NOMO-1 treated with DMSO at 0.1 percent for 48 hours (cell line): ENCODE data around the gene PTPN12.
A peak's percentile ranks its signal among the peaks of the same experiment; 100 is the strongest.
"Not testable (repeated sequence)": the region's sequence is repeated elsewhere in the genome, so short reads cannot be mapped to it uniquely, and the experiment has no call there.

ENCODE experiments used
- DNase-seq: peaks from one replicate; lab custom pipeline; 2025; ENCODE audit not compliant: unreplicated experiment; lab: John Stamatoyannopoulos, UW

Gene PTPN12

DNA sequence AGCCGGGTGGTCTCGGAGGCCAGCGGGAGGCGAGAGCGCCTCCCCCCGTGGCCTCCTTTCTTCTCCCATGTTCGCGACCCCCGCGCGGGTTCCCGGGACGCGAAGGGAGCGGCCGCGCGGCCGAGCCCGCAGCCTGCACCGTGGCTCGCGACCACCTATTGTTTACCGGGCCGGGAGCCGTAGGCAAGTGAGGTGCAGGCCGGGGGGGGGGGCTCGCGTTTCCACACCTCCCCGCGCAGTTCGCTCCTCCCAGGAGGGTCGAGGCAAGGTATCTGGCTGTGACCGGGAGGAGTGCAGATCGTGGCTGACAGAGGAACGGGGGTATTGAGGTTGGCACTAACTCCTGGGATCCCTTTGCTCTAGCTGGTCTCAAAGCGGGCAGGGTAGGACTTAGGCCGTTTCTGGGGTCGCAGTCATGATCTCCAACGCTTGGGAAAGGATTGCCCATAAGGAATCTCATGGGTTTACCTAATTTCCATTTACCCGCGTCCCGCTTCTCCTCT lies 734 bp downstream of the PTPN12 start:
- DNase-seq = peak; percentile 44

DNA sequence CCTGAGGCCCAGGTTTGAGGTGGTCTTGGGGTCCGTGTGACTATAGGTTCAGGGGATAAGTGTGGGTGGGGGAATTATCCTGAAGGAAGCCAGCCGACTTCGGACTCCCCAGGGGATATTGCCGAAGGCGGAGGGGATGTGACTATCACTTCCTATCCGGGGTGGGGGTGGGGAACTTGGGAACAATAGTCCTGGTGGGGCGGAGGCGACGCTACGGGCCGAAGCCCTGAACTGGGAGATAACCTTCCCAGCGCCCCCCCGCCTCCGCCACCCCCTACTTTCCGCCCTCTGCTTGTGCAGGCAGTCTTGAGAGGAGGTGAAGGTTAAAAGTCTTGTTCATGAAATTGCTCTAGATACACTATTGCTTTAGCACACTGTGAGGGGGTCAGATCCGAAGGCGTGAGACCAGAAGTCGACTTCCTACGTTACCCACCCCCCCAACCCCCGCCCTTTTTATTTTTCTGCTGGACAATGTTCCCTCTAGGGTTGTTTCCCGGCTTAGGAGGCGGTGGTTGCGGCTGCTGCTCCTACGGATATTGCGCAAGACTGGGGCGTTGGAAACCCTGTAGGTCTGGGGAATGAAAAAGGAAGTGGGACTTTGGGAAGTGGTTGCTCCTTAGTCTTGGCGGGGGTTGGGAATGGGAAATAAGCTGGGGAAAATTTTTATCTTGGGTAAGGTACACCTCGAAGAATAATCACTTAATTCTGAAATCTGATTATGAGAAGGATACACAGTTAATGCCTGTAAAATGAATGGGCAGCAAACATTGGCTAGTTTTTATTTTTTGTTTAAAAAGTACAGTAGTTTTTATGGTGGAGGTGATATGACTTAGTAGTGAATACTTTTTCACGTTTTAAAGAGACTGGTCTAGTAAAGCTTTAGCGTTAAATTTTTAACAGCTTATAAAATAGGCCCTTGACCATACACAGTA lies 1.5 kb downstream of the PTPN12 start:
- DNase-seq = peak; percentile 88

DNA sequence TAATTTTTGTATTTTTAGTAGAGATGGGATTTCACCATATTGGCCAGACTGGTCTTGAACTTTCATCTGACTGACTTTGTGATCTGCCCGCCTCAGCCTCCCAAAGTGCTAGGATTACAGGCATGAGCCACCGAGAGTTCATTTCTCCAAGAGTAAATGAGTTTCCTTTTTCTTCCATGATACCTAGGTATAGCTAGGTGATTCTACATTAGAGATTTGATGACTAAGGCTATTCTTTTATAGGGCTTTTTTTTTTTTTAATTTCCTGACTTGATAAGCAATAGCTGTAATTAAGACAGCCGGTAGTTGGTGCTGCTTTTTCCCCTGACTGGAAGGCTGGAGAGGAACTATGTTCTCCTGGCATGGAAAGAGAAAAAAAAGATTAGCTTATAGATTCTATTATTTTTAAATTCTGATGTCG lies 3.3 kb downstream of the PTPN12 start:
- DNase-seq = no peak

DNA sequence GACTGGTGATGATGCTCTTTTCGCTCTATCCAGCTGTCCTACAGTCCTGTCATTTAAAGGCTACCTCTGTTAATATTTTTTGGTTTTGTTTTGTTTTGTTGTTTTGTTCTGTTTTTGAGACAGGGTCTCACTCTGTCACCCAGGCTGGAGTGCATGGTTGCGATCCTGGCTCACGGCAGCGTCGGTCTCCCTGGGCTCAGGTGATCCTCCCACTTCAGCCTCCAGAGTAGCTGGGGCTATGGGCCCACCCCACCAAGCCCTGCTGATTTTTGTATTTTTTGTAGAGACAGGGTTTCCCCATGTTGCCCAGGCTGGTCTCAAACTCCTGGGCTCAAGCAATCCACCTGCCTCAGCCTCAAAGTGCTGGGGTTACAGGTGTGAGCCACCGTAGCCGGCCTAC lies 3.9 kb downstream of the PTPN12 start:
- DNase-seq = not testable (repeated sequence)

DNA sequence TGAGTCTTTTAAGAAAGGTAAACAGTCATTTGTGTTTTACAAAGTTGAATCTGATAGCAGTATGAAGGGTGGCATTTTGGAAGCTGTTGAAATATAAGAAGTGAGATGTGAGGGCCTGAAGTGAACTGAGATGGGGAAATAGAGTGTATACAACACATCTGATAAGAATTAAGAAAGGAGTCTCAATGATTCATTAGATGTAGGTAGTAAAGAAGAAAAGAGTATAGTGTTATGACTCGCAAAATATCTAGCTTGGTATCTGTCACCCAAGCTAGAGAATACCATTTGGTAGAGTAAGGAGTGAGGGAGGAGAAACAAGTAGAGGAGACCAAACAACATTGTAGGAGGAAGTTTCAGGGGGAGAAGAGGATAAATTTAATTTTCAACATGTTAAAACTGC lies 5.3 kb downstream of the PTPN12 start:
- DNase-seq = peak; percentile 62

DNA sequence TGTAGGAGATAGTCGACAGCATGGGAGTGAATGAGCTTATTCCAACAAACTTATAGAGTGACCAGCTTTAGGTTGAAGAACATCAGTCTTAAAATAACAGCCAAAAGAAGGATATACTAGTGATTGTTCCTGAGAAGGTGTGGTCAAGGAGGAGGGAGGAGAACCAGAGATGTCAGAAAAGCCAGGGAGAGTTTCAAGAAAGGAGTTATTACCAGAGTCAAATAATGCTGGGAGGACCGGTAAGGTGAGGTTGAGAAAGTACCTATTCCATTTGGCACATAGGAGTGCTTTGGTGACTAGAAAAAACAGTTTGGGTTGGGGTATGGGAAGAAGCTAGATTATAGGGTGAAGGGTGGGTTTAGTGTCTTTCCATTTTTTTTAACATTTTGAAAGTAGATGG lies 5.8 kb downstream of the PTPN12 start:
- no peak for DNase-seq

DNA sequence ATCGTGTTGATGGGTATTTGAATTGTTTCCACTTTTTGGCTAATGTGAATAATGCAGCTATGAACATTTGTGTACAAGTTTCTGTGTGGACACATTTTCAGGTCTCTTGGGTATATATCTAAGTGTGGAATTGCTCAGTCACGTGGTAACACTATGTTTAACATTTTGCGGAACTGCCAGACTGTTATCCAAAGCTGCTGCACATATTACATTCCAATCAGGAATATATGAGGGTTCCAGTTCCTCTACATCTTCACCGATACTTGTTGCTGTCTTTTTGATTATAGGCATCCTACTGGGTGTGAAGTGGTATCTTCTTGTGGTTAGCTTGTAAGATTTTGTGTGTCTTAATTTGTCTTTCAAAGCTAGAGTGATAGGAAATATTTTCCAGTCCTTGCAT lies 6.8 kb downstream of the PTPN12 start:
- no peak for DNase-seq

DNA sequence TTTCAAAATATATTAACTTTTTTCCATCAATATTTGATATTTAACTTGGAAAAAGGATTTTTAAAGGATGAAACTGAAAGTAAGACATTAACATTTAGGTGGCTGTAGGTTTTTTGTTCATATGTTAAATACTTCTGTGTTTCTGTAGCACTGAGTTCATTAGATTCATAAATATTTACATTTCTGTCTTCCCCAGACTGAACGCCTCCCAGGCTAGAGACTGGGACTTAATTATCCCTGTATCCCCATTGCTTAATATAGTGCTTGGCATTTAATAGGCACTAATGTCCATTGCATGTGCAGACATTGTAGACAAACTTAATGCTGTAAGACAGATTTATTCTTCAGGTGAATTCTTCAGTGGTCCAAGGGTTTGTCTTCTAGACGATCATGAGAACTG lies 7.4 kb downstream of the PTPN12 start:
- DNase-seq = no peak

DNA sequence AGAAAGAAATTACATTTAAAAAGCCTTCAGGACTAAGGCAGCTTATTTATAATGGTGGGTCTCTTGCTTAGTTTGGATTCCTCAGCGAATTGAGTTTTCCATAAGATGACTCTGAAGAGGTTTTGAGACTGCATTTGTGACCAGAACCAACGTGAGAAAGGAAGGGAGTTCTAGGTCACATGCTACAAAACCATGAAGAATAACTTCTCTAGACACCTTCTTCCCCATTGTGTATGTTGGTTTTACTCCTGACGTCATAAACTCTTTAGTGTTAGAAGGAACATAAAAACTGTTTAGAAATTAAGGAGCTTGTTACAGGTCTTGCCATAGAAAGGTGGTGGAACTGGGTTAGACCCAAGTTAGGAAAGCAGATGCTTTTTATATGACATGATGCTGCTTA lies 11.1 kb downstream of the PTPN12 start:
- DNase-seq = peak; percentile 79

DNA sequence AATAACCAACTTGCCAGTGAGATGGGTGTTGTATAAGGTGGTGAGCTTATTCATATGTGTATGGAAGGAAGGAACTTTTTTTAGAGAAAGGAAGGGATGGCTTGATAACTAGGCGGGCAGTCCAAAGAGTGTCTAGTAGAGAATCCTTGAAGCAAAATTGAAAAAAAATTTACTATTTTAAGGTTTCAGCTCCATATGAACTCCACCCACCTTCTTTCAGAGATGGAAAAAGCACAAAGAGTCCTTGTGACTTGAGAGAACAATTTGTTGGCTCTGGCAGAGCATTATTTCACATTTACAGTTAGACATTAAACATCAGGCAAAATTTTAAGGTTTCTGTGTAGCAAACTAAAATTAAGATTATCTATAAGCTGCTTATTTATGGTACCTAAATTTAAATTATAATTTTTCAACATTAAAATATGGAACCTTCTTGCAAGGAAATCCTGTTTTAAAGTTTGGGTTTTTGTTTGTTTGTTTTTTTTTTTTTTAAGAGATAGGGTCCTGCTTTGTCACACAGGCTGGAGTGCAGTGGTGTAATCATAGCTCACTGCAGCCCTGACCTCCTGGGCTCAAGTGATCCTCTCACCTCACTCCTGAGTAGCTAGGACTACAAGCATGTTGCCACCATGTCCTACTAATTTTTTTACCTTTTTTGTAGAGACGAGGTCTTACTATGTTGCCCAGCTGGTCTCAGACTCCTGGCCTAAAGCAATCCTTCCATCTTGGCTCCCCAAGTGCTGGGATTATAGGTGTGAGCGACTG lies 12.2 kb downstream of the PTPN12 start:
- DNase-seq = no peak

DNA sequence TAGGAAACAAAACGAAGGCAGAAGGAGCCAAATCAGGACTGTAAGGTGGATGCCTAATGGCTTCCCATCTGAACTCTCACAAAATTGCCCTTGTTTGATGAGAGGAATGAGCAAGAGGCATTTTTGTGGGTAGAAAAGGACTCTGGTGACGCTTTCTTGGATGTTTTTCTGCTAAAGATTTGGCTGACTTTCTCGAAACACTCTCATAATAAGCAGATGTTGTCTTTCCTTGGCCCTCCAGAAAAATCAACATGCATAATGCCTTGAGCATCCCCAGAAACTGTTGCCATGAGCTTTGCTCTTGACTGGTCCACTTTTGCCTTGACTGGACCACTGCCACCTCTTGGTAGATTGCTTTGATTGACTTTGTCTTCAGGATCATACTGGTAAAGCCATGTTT lies 13.5 kb downstream of the PTPN12 start:
- no peak for DNase-seq

DNA sequence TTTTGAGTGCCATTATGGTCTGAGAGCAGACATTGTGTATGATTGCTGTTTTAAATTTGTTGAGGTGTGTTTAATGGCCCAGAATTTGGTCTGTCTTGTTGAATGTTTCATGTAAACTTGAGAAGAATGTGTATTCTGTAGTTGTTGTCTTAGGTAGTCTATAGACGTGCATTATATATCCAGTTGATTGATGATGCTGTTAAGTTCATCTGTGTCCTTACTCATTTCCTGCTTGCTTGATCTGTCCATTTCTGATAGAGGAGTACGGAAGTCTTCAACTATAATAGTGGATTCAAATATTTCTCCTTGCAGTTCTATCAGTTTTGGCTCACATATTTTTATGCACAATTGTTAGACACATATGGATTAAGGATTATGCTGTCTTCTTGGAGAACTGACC lies 16.0 kb downstream of the PTPN12 start:
- no peak for DNase-seq

DNA sequence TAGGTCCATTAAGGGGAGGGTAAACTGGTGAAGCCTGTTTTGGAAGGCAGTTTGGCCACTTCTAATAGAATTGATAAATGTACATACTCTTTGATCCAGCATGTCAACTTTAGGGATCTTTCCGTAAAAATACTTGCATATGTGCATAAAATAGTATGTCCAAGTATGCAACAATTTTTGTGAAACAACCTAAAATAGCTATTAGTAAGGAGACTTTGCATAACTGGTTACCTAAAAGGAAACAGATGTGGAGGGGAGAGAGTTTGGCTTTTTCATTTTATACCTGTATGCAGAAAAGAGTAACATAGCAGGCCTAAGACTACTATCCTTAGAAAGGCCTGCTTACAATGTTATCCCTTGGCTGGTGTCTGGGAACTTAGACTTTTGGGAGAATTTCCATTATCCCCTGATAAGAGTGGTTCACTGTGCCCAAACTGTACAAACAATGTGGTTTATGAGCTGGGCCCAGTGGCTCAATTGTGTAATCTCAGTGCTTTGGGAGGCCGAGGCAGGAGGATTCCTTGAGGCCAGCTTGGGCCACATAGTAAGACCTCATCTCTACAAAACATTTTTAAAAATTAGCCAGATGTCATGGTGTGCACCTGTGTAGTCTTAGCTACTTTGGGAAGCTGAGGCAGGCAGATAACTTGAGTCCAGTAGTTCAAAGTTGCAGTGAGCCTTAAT lies 21.3 kb downstream of the PTPN12 start:
- no peak for DNase-seq

DNA sequence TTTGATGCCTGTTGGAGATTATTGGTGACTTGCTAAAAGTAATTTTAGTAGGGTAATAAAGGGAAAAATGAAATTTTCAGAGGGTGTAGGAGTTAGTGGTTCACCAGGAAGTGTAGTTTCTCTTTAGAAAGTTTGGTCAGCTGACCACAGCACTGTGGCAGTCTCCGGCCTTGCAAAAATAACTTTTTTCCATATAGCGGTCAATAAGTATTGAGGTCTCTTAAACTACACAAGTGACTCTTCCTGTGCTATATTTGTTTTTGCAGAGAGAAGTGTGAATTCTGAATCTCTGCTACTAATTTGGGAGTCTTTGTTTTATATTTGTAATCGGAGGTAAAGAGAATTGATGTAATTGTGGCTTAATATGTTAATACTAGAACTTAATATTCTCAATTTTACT lies 24.3 kb downstream of the PTPN12 start:
- peak; percentile 33 for DNase-seq

DNA sequence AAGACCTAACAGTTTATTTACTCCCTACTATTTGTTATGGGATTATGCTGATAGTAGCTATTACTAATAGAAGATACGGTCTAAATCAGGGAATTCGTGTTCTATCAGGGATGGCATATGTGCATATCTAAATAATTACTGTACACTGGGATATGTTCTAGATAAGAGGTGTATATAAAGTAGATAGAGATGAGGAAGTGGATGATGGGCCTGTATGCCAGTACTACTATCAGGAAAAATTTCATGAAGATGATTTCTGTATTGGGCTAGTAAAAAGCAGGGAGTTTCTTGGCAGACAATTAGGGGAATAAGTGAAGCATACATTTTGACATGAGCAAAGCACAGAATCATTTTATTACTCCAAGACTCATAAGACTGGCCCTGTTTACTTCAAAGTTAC lies 26.2 kb downstream of the PTPN12 start:
- no peak for DNase-seq

DNA sequence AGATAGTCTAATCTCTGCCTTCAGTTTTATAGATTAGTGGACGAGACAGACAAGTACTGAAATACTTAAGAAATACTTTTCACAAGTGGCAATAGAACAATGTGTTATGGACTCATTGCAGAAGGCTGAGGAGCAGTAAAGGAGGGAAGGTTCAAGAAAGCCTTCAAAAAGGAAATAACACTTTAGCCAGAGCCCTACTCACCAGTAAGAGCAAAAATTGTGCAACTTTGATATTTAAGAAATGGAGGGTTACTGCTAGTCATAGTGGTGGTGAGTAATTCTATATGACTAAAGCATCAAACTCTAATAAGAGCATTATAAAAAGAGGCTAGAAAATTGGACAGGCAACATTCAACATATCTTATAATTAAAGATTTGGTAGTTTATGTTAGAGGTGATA lies 28.8 kb downstream of the PTPN12 start:
- peak; percentile 92 for DNase-seq

DNA sequence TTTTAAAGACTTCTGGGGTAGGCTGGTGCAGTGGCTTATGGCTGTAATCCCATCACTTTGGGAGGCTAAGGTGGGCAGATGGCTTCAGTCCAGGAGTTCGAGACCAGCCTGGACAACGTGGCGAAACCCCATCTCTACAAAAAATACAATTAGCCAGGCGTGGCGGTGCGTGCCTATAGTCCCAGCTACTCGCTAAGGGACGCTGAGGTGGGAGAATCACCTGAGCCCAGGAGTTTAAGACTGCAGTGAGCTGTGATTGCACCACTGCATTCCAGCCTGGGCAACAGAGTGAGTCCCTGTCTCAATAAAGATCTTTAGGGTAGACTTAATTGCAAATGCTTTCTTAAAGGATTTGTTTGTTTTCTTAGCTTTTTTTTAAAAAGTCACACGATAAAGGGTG lies 29.3 kb downstream of the PTPN12 start:
- no peak for DNase-seq

DNA sequence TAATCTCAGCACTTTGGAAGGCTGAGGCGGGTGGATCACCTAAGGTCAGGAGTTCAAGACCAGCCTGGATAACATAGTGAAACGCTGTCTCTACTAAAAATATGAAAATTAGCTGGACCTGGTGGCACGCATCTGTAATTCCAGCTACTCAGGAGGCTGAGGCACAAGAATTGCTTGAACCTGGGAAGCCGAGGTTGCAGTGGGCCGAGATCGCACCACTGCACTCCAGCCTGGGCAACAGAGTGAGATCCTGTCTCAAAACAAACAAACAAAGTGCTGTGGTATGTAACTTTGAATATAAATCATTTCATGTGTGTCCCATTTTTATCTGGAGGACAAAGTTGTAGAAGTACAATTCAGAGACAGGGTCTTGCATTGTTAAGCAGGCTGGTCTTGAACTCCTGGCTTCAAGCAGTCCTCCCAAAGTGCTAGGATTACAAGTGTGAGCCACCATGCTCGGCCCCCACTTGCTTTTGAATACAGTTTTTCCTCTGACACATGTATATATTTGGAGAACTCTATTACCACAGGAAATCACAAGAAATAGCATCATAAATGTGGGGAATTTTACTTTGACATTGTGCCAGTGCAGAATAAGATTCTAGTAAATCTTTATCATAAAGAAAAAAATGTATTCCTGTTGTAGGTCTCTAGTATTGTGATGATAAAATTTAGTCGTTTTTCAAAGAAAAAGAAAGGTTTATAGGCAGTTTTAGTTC lies 32.6 kb downstream of the PTPN12 start:
- DNase-seq = no peak

DNA sequence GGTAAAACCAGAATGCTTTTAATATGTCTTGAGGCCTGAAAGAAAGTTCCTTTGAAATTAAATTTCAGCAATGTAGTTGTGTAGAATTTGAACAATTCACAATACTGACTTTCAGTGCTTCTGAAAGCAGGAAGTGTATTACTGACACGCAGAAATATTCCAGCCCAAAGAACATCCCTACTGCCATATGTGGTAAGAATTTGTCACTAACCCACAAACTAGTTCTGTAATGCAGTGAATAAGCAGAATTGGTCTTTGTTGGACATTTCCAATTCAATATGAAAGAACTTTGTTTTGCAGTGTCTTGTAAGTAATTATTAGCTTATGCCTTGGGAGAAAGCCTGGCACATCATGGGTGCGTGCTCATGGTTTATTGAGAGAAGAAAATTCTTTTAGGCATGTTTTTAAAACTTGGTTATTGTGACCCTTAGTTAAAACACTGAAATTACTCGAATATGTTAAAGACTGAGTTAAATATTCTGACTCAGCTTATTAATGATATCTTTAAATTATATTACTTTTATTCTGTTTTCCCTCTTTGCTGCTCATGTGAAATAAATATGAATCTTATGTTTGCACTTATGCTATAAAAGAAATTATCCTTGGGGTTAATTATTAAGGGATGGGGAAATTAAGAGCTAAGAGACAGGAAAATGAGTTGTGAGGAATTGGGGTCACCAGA lies 33.4 kb downstream of the PTPN12 start:
- peak; percentile 98 for DNase-seq

DNA sequence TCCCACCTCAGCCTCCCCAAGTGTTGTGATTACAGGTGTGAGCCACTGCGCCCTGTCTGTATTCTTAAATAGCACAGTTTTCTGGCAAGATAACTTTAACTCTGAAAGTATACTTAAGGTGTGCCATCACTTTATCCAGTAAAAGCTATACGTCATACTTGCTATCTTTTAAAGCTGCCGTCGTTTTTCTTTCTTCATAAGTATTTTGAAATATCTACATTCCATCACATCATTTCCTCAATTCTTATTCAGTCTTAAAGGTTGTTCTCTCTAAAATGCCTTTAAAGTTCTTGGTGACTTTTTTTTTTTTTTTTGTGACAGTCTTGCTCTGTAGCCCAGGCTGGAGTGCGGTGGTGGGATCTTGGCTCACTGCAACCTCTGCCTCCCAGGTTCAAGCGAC lies 34.7 kb downstream of the PTPN12 start:
- peak; percentile 87 for DNase-seq
